Lower leg skin (tissue), 4 donors: ENCODE data around the gene TRAPPC3. TPM values are rescaled to one million over a fixed set of nuclear protein-coding genes. Genes with fewer than 3 reads are reported as not detected.
"Not testable (repeated sequence)": the region's sequence is repeated elsewhere in the genome, so short reads cannot be mapped to it uniquely, and the experiment has no call there.

ENCODE experiments used
- DNase-seq, 2 donors: peaks; one replicate each; pipeline ENCODE4 v3.0.0-alpha.2; 2019; ENCODE audit warnings: low spot score in 2 of 2
- H3K4me3 ChIP-seq: fragments of 200-600 bp; sonication (generic); 2 replicates; pipeline ENCODE4 v1.5.1; 2017; ENCODE audit warnings: mild to moderate bottlenecking, low read depth; ENCODE audit not compliant: poor library complexity, severe bottlenecking
- CTCF ChIP-seq, 3 donors: fragments of 450-650 bp; IDR thresholded peaks; one replicate each; pipeline ENCODE4 v1.5.1; 2016; ENCODE audit warnings: antibody characterized with exemption in 3 of 3, mild to moderate bottlenecking in 3 of 3, moderate library complexity in 2 of 3
- POLR2A ChIP-seq, 2 donors: fragments of 450-650 bp; IDR thresholded peaks; one replicate each; pipeline ENCODE4 v1.6.1; 2016 to 2017; ENCODE audit warnings: antibody characterized with exemption in 2 of 2, mild to moderate bottlenecking in 1 of 2, moderate library complexity in 1 of 2
- WGBS, 2 donors: methylation state at CpG; one replicate each; pipeline ENCODE4 v1.1.5; 2018; 5-methylcytosine and 5-hydroxymethylcytosine counted together
- intact Hi-C: fragments of 100-400 bp; cut with DNase I; formaldehyde crosslinking; loops from one replicate; pipeline ENCODE4 v1.15.0; 2023; ENCODE audit warnings: low total_unique reads
- total RNA-seq, 4 donors: library from RNA; depleted of rRNA; stranded (reverse); fragments of >200 nt; gene quantifications; one replicate each; pipeline ENCODE4 v1.1.0, GENCODE V29; 2016

Gene TRAPPC3
- total RNA-seq: 100 to 1,000 TPM in 2 of 4 donors, 10 to 100 TPM in 2; 78.3 to 113 (median 104) TPM

- intact Hi-C loops: no loop called here
- peak; percentile 100 for DNase-seq
- H3K4me3 ChIP-seq: peak within 1 kb of the TSS; percentile 59
- TF ChIP-seq CTCF (IDR thresholded peaks at IDR 0.05): peak in 1 of 3 donors; percentile 80
- no peak for TF ChIP-seq POLR2A (IDR thresholded peaks at IDR 0.05)
- 0 to 1% methylated on average over 26 to 49 of the region's 62 CpGs for WGBS, 2 donors
Observed at GRCh38 chr1:36149237-36149972, at the start of gene TRAPPC3. TRAPPC3 (minus strand) TSS chr1:36149486; CDS start chr1:36149378, 108 bp downstream.

GRCh38 chr1:36198641-36199040, 49.4 kb upstream of the TRAPPC3 start:
- intact Hi-C loops: no loop called here

GRCh38 chr1:36196805-36197204, 47.5 kb upstream of the TRAPPC3 start:
- H3K4me3 ChIP-seq, DNase-seq, intact Hi-C loops: not testable (repeated sequence)
- WGBS, 2 donors: 91 to 92% methylated on average over 12 of the region's 12 CpGs

More at GRCh38 chr1:36198641-36199040, 49.4 kb upstream of the TRAPPC3 start:
- TF ChIP-seq CTCF (IDR thresholded peaks at IDR 0.05): no peak
- no peak for TF ChIP-seq POLR2A (IDR thresholded peaks at IDR 0.05)
- 91 to 94% methylated on average over 5 of the region's 5 CpGs for WGBS, 2 donors
- no peak overlapping the region for H3K4me3 ChIP-seq
- no peak for DNase-seq

GRCh38 chr1:36187800-36188593, 38.7 kb upstream of the TRAPPC3 start:
- no peak overlapping the region for H3K4me3 ChIP-seq
- peak; percentile 84 to 96 for DNase-seq
- intact Hi-C loops: loop anchor here (2.0 kb wide), 1 partner anchor 83 kb away; no protein-coding TSS in a partner anchor
- TF ChIP-seq POLR2A (IDR thresholded peaks at IDR 0.05) (no peak), CTCF (IDR thresholded peaks at IDR 0.05) (peak in 1 of 3 donors; percentile 93)
- WGBS, 2 donors: 1 to 3% methylated on average over 9 of the region's 9 CpGs

GRCh38 chr1:36183309-36183856, 34.1 kb upstream of the TRAPPC3 start:
- no peak for DNase-seq
- 80 to 81% methylated on average over 2 of the region's 2 CpGs for WGBS, 2 donors
- TF ChIP-seq CTCF (IDR thresholded peaks at IDR 0.05): no peak
- TF ChIP-seq POLR2A (IDR thresholded peaks at IDR 0.05): no peak
- intact Hi-C loops: no loop called here
- H3K4me3 ChIP-seq: no peak overlapping the region

GRCh38 chr1:36182734-36183133, 33.4 kb upstream of the TRAPPC3 start:
- intact Hi-C loops: no loop called here
- DNase-seq: no peak
- TF ChIP-seq POLR2A (IDR thresholded peaks at IDR 0.05) (no peak), CTCF (IDR thresholded peaks at IDR 0.05) (no peak)
- no peak overlapping the region for H3K4me3 ChIP-seq
- WGBS, 2 donors: 76 to 84% methylated on average over 2 of the region's 2 CpGs
